ENCODE measurements around the gene LRRC61.

- TF ChIP-seq POLR2A (IDR thresholded peaks at IDR 0.05), result no peak
- TF ChIP-seq EP300 (IDR thresholded peaks at IDR 0.05), result no peak
- TF ChIP-seq, protein P1, sequence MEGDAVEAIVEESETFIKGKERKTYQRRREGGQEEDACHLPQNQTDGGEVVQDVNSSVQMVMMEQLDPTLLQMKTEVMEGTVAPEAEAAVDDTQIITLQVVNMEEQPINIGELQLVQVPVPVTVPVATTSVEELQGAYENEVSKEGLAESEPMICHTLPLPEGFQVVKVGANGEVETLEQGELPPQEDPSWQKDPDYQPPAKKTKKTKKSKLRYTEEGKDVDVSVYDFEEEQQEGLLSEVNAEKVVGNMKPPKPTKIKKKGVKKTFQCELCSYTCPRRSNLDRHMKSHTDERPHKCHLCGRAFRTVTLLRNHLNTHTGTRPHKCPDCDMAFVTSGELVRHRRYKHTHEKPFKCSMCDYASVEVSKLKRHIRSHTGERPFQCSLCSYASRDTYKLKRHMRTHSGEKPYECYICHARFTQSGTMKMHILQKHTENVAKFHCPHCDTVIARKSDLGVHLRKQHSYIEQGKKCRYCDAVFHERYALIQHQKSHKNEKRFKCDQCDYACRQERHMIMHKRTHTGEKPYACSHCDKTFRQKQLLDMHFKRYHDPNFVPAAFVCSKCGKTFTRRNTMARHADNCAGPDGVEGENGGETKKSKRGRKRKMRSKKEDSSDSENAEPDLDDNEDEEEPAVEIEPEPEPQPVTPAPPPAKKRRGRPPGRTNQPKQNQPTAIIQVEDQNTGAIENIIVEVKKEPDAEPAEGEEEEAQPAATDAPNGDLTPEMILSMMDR (IDR thresholded peaks at IDR 0.05), result no peak
These were observed 7.2 kb downstream of the LRRC61 start for GRCh38 chr7:150330211-150330885.

Measured in gastroesophageal sphincter (tissue), 3 donors.